ENCODE results near the gene TRDN.
"Not testable (repeated sequence)": the region's sequence is repeated elsewhere in the genome, so short reads cannot be mapped to it uniquely, and the experiment has no call there.

TRDN gene

DNA sequence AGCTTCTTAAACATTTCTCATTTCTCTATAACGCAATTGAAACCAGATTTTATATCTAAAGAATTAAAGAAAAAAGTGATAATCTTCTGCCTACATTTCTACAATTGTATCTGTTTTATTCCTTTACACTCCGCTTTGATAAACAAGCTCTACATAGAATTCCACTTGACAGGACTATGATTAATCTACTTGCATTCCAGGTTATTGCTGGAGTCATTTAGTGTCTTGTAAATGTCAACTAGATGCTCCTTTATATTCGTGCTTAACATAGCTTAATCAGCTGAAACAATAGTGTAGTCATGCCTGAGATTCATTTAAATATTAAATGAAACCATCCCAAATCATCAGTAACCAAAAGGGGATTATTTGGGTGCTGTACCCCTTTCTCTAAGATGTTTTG lies 284.0 kb downstream of the TRDN start:
- ATAC-seq (replicated peaks) = no peak

DNA sequence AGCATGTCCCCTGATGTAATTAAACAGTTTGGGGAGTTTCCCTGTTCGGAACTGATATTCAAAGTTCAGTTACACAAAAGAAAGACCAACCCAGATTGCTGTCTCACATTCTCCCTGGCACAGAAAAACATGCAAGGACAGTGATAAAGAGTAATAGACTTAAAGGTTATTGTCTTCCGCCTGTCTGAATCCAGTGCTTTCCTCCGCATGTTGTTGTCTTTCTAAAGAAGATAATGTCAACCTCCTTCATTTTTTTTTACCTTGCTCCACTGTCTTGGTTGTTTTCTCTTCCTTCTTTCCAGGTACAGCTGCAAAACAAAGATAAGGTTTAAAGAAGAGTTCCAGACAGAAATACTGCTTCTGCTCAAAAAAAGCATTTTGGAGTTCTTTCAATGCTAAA lies 284.5 kb downstream of the TRDN start:
- no peaks in the 10 kb centered on the region for H3K36me3 Mint-ChIP-seq (ENCODE audit: insufficient read depth)
- no peak for ATAC-seq (replicated peaks)
- H3K27me3 Mint-ChIP-seq = no peaks in the 10 kb centered on the region
- DNase-seq = no peak
- no peak overlapping the region for H3K27ac Mint-ChIP-seq
- no peak overlapping the region for H3K4me3 Mint-ChIP-seq
- H3K4me1 Mint-ChIP-seq (ENCODE audit: low read depth in 2 of 2) = no peaks in the 10 kb centered on the region
- peaks cover 4 to 10% of the 10 kb centered on the region in 2 donors for H3K9me3 Mint-ChIP-seq

More for the DNA sequence above, 284.0 kb downstream of the TRDN start:
- no peaks in the 10 kb centered on the region for H3K36me3 Mint-ChIP-seq (ENCODE audit: insufficient read depth)
- H3K27me3 Mint-ChIP-seq = no peaks in the 10 kb centered on the region
- no peak overlapping the region for H3K27ac Mint-ChIP-seq
- peaks cover 4 to 10% of the 10 kb centered on the region in 2 donors for H3K9me3 Mint-ChIP-seq
- no peak overlapping the region for H3K4me3 Mint-ChIP-seq
- no peaks in the 10 kb centered on the region for H3K4me1 Mint-ChIP-seq (ENCODE audit: low read depth in 2 of 2)
- no peak for DNase-seq

DNA sequence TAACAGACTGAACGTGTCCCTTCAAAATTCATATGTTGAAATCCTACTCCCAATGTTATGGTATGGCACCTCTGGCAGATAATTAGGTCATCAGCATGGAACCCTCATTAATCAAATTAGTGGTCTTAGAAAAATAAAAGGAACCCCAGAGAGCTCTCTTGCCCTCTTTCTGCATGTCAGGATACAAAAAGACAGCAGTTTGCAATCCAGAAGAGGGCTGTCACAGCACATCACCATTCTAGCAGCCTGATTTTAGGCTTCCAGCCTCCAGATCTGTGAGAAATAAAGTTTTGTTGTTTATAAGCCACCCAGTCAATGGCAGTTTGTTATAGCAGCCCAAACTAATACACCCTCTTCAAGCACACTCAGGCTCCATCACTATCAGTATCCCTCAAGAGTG lies 292.9 kb downstream of the TRDN start:
- DNase-seq = no peak
- Mint-ChIP-seq H3K36me3 (ENCODE audit: insufficient read depth) (no peaks in the 10 kb centered on the region), H3K4me1 (ENCODE audit: low read depth in 2 of 2) (no peaks in the 10 kb centered on the region), H3K9me3 (peaks cover under 1 to 8% of the 10 kb centered on the region in 2 donors), H3K27ac (no peak overlapping the region), H3K4me3 (no peak overlapping the region), H3K27me3 (no peaks in the 10 kb centered on the region)
- ATAC-seq (replicated peaks) = no peak

DNA sequence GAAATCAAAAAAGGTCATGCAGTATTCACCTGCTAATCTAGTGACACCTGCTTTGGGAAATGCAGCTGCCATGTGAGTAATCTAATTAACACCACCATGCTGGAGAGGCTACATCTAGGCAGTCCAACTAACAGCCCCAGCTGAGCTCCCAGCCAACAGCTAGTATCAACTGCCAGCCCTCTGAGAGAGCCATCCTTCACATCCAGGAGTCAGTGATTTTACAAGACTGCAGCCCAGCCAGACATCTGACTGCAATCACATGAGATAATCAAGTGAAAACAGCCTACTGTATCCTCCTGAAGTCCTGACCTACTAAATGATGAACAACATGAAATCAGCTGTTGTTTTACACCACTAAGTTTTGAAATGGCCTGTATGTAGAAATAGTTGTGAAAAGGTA lies 298.4 kb downstream of the TRDN start:
- Mint-ChIP-seq H3K36me3 (ENCODE audit: insufficient read depth) (no peaks in the 10 kb centered on the region), H3K4me3 (no peak overlapping the region)
- ATAC-seq (replicated peaks) = no peak

DNA sequence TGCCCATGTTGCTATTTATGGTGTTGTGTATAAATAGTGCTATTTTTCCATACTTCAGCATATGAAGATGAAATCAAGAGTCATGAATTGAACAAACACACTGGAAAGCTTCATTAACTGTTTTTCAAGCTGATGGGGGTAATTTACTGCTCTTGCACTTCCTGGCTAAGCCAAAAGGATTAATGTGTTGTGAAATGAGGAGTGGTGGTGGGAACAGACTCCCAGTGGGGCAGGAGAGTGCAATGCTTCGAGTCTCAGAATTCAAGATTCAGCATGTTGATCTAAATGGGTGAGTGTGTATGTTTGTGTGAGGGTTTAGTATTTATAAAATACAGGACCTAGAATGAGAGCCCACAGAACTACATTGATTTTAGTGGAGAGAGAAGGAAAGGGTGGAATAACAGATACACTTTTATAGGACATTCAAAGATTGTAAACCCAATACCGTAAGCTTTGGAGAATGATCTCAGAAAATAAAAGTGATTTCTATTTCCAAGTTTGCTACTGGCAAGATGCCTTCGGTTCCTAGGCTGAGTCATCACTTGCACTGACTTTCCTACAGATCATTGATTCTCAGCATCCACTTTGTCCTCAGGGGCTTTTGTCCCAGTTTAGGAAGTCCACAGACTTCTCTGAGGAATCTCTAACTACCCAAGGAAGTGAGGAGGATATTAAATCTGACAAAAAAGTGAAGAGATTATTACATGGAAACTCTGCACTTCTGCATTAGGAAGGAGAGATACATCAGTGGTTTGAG lies 303.6 kb downstream of the TRDN start:
- Mint-ChIP-seq H3K4me3 (no peak overlapping the region), H3K4me1 (ENCODE audit: low read depth in 2 of 2) (no peaks in the 10 kb centered on the region)
- ATAC-seq (replicated peaks) = no peak

More for the DNA sequence above, 298.4 kb downstream of the TRDN start:
- H3K4me1 Mint-ChIP-seq (ENCODE audit: low read depth in 2 of 2) = no peaks in the 10 kb centered on the region
- no peak overlapping the region for H3K27ac Mint-ChIP-seq
- peaks cover 2 to 8% of the 10 kb centered on the region in 2 donors for H3K9me3 Mint-ChIP-seq
- no peaks in the 10 kb centered on the region for H3K27me3 Mint-ChIP-seq
- DNase-seq = no peak

DNA sequence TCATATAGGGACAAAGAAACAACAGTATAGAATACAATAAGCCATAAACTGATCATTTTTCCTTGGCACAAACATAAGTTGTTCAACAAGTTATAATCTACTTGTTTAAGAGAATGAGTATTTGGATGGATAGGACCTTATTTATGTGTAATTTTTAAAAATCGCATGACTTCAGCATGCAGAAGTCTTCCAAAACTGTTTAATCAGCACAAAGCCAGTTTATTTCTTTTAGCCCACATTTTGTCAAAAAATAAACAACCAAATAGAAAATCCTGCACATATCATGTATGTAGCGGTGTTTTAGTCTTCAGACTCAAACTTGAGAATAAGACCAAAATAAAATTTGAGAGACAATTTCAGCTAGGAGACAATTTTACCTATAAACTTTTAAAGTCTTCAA lies 304.7 kb downstream of the TRDN start:
- peaks cover 3 to 7% of the 10 kb centered on the region in 2 donors for H3K9me3 Mint-ChIP-seq
- DNase-seq = no peak

More for the DNA sequence above, 303.6 kb downstream of the TRDN start:
- H3K9me3 Mint-ChIP-seq = peaks cover 2 to 5% of the 10 kb centered on the region in 2 donors
- no peaks in the 10 kb centered on the region for H3K36me3 Mint-ChIP-seq (ENCODE audit: insufficient read depth)
- no peak overlapping the region for H3K27ac Mint-ChIP-seq
- no peaks in the 10 kb centered on the region for H3K27me3 Mint-ChIP-seq
- DNase-seq = no peak

DNA sequence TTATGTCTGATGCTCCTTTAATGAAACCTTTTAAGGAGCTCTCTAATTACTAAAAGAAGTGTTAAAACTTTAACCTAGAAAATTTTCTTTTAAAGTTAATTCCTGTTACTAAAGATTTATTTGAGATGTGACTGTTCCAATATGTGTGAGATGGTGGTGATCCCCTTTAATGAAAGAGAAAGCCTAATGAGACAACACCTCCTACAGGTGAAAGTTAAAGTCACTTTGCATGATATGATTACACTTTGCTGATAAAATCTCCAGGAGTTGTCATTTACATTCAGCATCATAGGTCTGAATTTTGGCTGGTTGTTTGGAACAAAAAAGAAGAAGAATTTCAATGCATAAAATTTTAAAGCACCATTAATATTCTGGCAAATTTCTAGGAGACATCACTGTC lies 307.4 kb downstream of the TRDN start:
- no peaks in the 10 kb centered on the region for H3K27me3 Mint-ChIP-seq
- no peak for ATAC-seq (replicated peaks)
- no peaks in the 10 kb centered on the region for H3K4me1 Mint-ChIP-seq (ENCODE audit: low read depth in 2 of 2)
- no peak for DNase-seq
- no peaks in the 10 kb centered on the region for H3K36me3 Mint-ChIP-seq (ENCODE audit: insufficient read depth)
- H3K27ac Mint-ChIP-seq = no peak overlapping the region
- peaks cover 3 to 7% of the 10 kb centered on the region in 2 donors for H3K9me3 Mint-ChIP-seq
- H3K4me3 Mint-ChIP-seq = no peak overlapping the region

More for the DNA sequence above, 304.7 kb downstream of the TRDN start:
- Mint-ChIP-seq H3K36me3 (ENCODE audit: insufficient read depth) (no peaks in the 10 kb centered on the region), H3K27ac (no peak overlapping the region), H3K4me3 (no peak overlapping the region), H3K27me3 (no peaks in the 10 kb centered on the region), H3K4me1 (ENCODE audit: low read depth in 2 of 2) (no peaks in the 10 kb centered on the region)
- no peak for ATAC-seq (replicated peaks)

DNA sequence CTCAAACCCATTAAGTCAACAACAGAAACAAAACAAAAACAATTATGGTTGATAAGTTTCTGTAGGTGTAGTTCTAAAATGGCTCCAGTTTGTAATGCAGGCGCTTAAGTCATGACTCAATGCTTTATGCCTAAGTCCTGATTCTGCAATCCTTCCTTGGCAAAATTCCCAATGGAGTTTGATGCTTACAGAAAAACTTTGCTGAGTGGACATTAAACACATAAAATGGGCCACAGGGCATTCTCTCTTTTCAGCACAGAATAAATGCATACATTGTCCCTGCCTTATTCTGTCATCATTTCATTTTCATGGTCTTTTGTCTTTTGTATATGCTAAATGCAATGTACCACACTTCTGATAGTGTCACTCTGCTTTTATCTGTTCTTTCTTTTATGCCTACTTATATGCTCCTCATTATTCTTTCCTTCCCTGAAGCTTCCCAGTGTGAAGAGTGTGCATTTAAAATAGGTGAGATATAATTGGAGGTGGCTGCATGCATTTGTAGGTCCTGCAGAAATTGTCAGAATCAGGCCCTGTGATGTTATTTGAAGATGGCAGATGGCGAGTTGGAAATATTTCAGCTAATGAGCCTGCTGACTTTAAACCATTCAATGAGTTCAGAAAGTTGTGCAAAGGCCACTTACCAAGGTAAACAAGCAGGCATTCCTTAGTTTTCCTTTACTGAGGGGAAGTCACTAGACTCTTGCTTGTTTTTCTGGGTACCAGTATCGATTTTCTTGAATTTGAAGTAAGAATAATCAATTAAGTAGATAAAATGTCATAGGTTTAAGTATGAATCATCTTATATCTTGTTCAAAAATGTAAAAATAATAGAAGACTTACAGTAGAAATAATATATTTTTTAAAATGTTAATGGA lies 313.1 kb downstream of the TRDN start:
- H3K27me3 Mint-ChIP-seq = no peaks in the 10 kb centered on the region
- DNase-seq = no peak

DNA sequence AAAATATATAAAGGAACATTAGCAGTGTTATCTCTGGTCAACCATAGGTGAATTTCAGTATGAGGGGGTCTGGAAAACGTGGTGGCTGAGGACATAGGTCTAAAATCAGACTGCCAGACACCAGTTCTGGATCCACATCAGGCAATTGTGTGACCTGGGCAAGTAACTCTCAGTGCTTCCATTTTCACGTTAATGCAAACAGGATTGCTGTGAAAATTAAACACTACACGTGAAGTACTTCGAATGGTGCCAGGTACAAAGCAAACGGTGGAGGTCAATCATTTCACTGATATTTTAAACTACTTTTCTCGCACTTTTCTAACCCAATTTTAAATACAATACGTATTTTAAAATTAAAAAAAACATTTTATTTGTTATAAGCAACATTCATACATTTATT lies 315.7 kb downstream of the TRDN start:
- Mint-ChIP-seq H3K4me1 (ENCODE audit: low read depth in 2 of 2) (no peaks in the 10 kb centered on the region), H3K27me3 (no peaks in the 10 kb centered on the region), H3K4me3 (no peak overlapping the region), H3K9me3 (peaks cover 4 to 8% of the 10 kb centered on the region in 2 donors), H3K36me3 (ENCODE audit: insufficient read depth) (no peaks in the 10 kb centered on the region), H3K27ac (no peak overlapping the region)
- ATAC-seq (replicated peaks) = no peak
- DNase-seq = no peak

More for the DNA sequence above, 313.1 kb downstream of the TRDN start:
- no peaks in the 10 kb centered on the region for H3K4me1 Mint-ChIP-seq (ENCODE audit: low read depth in 2 of 2)
- H3K27ac Mint-ChIP-seq = no peak overlapping the region
- H3K9me3 Mint-ChIP-seq = peaks cover 4 to 15% of the 10 kb centered on the region in 2 donors
- no peak overlapping the region for H3K4me3 Mint-ChIP-seq
- no peaks in the 10 kb centered on the region for H3K36me3 Mint-ChIP-seq (ENCODE audit: insufficient read depth)
- no peak for ATAC-seq (replicated peaks)

DNA sequence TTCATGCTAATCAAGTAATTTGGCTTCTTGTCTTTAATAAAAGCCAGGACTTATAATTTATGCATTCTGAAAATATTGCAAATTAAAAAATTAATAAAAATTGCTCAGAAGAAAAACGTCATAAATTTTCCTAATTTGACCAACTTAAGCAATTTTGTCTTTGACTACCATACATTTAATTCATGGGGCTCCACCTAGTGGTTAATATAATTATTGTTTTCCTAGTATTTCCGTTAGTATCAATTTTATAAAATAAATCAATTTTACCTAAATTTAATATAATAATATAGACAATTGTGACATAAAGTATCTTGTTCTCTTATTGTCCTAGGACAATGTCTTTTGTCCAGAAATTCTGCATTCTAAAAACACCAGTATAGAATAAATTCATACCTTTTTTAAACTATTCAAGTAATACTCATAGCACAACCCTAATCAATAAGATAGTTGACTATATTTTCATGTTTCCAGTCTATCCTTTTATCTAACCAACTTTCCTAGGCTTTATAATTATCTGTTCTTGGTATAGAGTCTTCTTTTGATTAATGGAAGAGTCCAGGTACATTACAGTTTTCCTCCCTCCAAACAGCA lies 319.9 kb downstream of the TRDN start:
- Mint-ChIP-seq H3K4me1 (ENCODE audit: low read depth in 2 of 2) (no peaks in the 10 kb centered on the region), H3K27ac (no peak overlapping the region), H3K9me3 (peaks cover 0 to 2% of the 10 kb centered on the region in 2 donors), H3K36me3 (ENCODE audit: insufficient read depth) (no peaks in the 10 kb centered on the region), H3K4me3 (no peak overlapping the region), H3K27me3 (no peaks in the 10 kb centered on the region)
- DNase-seq (no peak), ATAC-seq (replicated peaks) (no peak)

DNA sequence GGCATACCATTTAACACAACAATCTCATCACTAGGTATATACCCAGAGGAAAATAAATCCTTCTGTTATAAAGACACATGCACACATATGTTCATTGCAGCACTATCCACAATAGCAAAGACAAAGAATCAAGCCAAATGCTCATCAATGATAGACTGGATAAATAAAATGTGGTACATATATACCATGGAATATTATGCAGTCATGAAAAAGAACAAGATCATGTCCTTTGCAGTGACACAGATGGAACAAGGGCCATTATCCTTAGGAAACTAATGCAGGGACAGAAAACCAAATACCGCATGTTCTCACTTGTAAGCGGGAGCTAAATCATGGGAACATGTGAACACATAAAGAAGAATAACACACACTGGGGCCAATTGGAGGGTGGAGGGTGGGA lies 322.3 kb downstream of the TRDN start:
- H3K27me3 Mint-ChIP-seq; DNase-seq; H3K4me1 Mint-ChIP-seq (ENCODE audit: low read depth in 2 of 2); H3K27ac Mint-ChIP-seq; ATAC-seq (replicated peaks); H3K4me3 Mint-ChIP-seq; H3K36me3 Mint-ChIP-seq (ENCODE audit: insufficient read depth); H3K9me3 Mint-ChIP-seq: not testable (repeated sequence)

DNA sequence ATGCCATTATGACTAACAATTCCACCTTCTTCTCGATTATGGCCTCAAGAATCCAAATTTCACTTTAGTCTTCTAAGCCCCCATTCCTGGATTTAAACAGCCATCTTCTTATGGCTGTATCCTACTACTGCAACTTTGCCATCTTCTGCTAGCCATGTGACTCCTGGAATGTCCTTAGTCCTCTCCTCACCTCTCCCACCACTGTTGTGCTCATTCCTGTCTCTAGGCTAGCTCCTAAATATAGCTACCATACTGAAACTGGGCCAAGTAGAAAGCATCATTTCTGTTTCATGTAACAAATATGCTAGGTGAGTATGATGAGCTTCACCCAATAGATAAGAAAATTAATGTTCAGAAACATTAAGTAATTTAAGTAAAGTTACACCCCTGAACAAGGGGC lies 327.6 kb downstream of the TRDN start:
- H3K27ac Mint-ChIP-seq = no peak overlapping the region
- H3K4me3 Mint-ChIP-seq = no peak overlapping the region
- DNase-seq (no peak), ATAC-seq (replicated peaks) (no peak)
- H3K9me3 Mint-ChIP-seq = peaks cover 0 to 7% of the 10 kb centered on the region in 2 donors
- no peaks in the 10 kb centered on the region for H3K36me3 Mint-ChIP-seq (ENCODE audit: insufficient read depth)
- H3K27me3 Mint-ChIP-seq = no peaks in the 10 kb centered on the region
- H3K4me1 Mint-ChIP-seq (ENCODE audit: low read depth in 2 of 2) = no peaks in the 10 kb centered on the region

DNA sequence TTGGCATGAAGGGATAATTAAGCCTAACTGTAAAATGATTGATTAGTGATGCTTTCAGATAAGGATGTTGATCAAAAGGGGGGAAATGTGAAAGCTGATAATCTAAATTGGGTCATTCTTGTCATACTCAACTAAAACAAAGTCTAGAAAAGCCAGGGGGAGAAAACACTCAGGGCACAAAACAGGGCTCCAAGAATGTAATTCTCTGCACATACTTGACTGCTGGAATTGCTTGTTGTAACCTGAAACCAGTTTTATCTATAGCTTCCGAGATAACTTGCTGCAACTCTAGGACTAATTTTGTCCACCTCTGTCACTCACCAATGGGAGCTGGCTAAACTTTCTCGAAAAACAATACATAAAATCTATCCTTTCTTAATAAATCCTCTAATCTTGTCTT lies 330.4 kb downstream of the TRDN start:
- Mint-ChIP-seq H3K9me3 (peaks cover 0 to 2% of the 10 kb centered on the region in 2 donors), H3K36me3 (ENCODE audit: insufficient read depth) (no peaks in the 10 kb centered on the region), H3K27ac (no peak overlapping the region), H3K27me3 (no peaks in the 10 kb centered on the region), H3K4me1 (ENCODE audit: low read depth in 2 of 2) (no peaks in the 10 kb centered on the region), H3K4me3 (no peak overlapping the region)
- ATAC-seq (replicated peaks) (no peak), DNase-seq (no peak)
